Epithelial cell of proximal tubule (primary cell): ENCODE data around the gene SLC36A1. TPM values are rescaled to one million over a fixed set of nuclear protein-coding genes. Genes with fewer than 3 reads are reported as not detected.

ENCODE experiments used
- DNase-seq: peaks from one replicate; pipeline ENCODE4 v3.0.0-alpha.2; 2011; ENCODE audit warnings: low read depth
- H3K4me3 ChIP-seq: 2 replicates; pipeline ENCODE4 v1.5.1; 2011; ENCODE audit warnings: low read depth, mild to moderate bottlenecking, low read length
- CTCF ChIP-seq: conservative IDR thresholded peaks from 2 replicates; pipeline ENCODE4 v1.5.1; 2012; ENCODE audit warnings: low read depth, mild to moderate bottlenecking, low read length
- total RNA-seq: library from RNA; depleted of rRNA; stranded (reverse); fragments of >200 nt; gene quantifications from 2 replicates; pipeline ENCODE4 v1.2.3, GENCODE V29; 2015

SLC36A1 gene
- total RNA-seq, 1 donor from 2014 or later, result 2.4 TPM

- DNase-seq, result no peak
- no peak overlapping the region for H3K4me3 ChIP-seq
- no peak for TF ChIP-seq CTCF
These were observed 13.9 kb downstream of the SLC36A1 start for GRCh38 chr5:151461312-151461711.

GRCh38 chr5:151463137-151464029 is 16.0 kb downstream of the SLC36A1 start:
- peak; percentile 69 for TF ChIP-seq CTCF

GRCh38 chr5:151464101-151464500 is 16.7 kb downstream of the SLC36A1 start:
- H3K4me3 ChIP-seq, result no peak overlapping the region
- TF ChIP-seq CTCF, result no peak
- no peak for DNase-seq

More at GRCh38 chr5:151463137-151464029, 16.0 kb downstream of the SLC36A1 start:
- DNase-seq, result no peak
- H3K4me3 ChIP-seq, result no peak overlapping the region

- TF ChIP-seq CTCF, result no peak
- H3K4me3 ChIP-seq, result no peak overlapping the region
- DNase-seq, result no peak
These were observed 18.1 kb downstream of the SLC36A1 start for GRCh38 chr5:151465476-151465875.

- no peak for DNase-seq
- H3K4me3 ChIP-seq, result no peak overlapping the region
- no peak for TF ChIP-seq CTCF
These were observed 20.2 kb downstream of the SLC36A1 start for GRCh38 chr5:151467576-151467975.

GRCh38 chr5:151469386-151469785 is 22.0 kb downstream of the SLC36A1 start:
- no peak for TF ChIP-seq CTCF
- no peak overlapping the region for H3K4me3 ChIP-seq

GRCh38 chr5:151469992-151470391 is 22.6 kb downstream of the SLC36A1 start:
- DNase-seq, result no peak
- no peak for TF ChIP-seq CTCF
- no peak overlapping the region for H3K4me3 ChIP-seq

More at GRCh38 chr5:151469386-151469785, 22.0 kb downstream of the SLC36A1 start:
- DNase-seq, result no peak
